ENCODE data around the gene FOXB2. TPM values are rescaled to one million over a fixed set of nuclear protein-coding genes. Genes with fewer than 3 reads are reported as not detected.

Gene FOXB2
- total RNA-seq, 4 donors from 2014 or later, result not detected

- intact Hi-C loops (cut with DNase I), result no loop called here
- Histone ChIP-seq H3K4me3 (peak overlapping the region; percentile 27 to 48 (median 34)), H3K4me1 (peaks cover 48 to 62% (median 57%) of the 10 kb centered on the region in 4 donors), H3K9me3 (no peaks in the 10 kb centered on the region), H3K36me3 (no peaks in the 10 kb centered on the region), H3K27ac (replicated peaks in 1 of 4) (no peak overlapping the region), H3K27me3 (peaks cover 23 to 100% (median 85%) of the 10 kb centered on the region in 4 donors)
- TF ChIP-seq EP300 (IDR thresholded peaks at IDR 0.05) (no peak), POLR2A (IDR thresholded peaks at IDR 0.05; ENCODE audit: low read depth) (no peak), POLR2AphosphoS5 (IDR thresholded peaks at IDR 0.05) (no peak), CTCF (IDR thresholded peaks at IDR 0.05) (no peak)
- DNase-seq (ENCODE audit: extremely low spot score), result peak; percentile 47
- 5% methylated on average over 8 of the region's 75 CpGs for WGBS
These were observed 1.2 kb downstream of the FOXB2 start for GRCh38 chr9:77020413-77021290.

- DNase-seq (ENCODE audit: extremely low spot score), result peak; percentile 57
- TF ChIP-seq POLR2A (IDR thresholded peaks at IDR 0.05; ENCODE audit: low read depth) (no peak), POLR2AphosphoS5 (IDR thresholded peaks at IDR 0.05) (peak in 1 of 2 donors; percentile 41)
- WGBS, result 9% methylated on average over 22 of the region's 22 CpGs
- H3K27ac ChIP-seq (replicated peaks in 1 of 4), result no peak overlapping the region
- H3K4me3 ChIP-seq, result peak overlapping the region in 1 of 4 donors; percentile 40
- H3K27me3 ChIP-seq, result peaks cover 23 to 98% (median 77%) of the 10 kb centered on the region in 4 donors
- no peaks in the 10 kb centered on the region for H3K9me3 ChIP-seq
- no peaks in the 10 kb centered on the region for H3K36me3 ChIP-seq
- peaks cover 40 to 55% (median 50%) of the 10 kb centered on the region in 4 donors for H3K4me1 ChIP-seq
- intact Hi-C loops (cut with DNase I), result no loop called here
These were observed 1.9 kb downstream of the FOXB2 start for GRCh38 chr9:77021291-77021894.

GRCh38 chr9:77021922-77022782 lies 2.7 kb downstream of the FOXB2 start:
- H3K9me3 ChIP-seq, result no peaks in the 10 kb centered on the region
- intact Hi-C loops (cut with DNase I), result no loop called here
- peaks cover 23 to 98% (median 70%) of the 10 kb centered on the region in 4 donors for H3K27me3 ChIP-seq
- TF ChIP-seq POLR2AphosphoS5 (IDR thresholded peaks at IDR 0.05) (no peak), POLR2A (IDR thresholded peaks at IDR 0.05; ENCODE audit: low read depth) (no peak), CTCF (IDR thresholded peaks at IDR 0.05) (no peak), EP300 (IDR thresholded peaks at IDR 0.05) (no peak)
- DNase-seq (ENCODE audit: extremely low spot score), result peak; percentile 83
- no peak overlapping the region for H3K27ac ChIP-seq (replicated peaks in 1 of 4)
- peak overlapping the region in 3 of 4 donors; percentile 7 to 23 (median 14) for H3K4me3 ChIP-seq
- peaks cover 37 to 54% (median 46%) of the 10 kb centered on the region in 4 donors for H3K4me1 ChIP-seq
- 8% methylated on average over 37 of the region's 37 CpGs for WGBS
- H3K36me3 ChIP-seq, result no peaks in the 10 kb centered on the region

- Histone ChIP-seq H3K27me3 (peaks cover 20 to 95% (median 63%) of the 10 kb centered on the region in 4 donors), H3K9me3 (no peaks in the 10 kb centered on the region), H3K27ac (replicated peaks in 1 of 4) (no peak overlapping the region), H3K4me3 (no peak overlapping the region), H3K36me3 (no peaks in the 10 kb centered on the region), H3K4me1 (peaks cover 37 to 53% (median 45%) of the 10 kb centered on the region in 4 donors)
- intact Hi-C loops (cut with DNase I), result no loop called here
- DNase-seq (ENCODE audit: extremely low spot score), result peak; percentile 86
- TF ChIP-seq CTCF (IDR thresholded peaks at IDR 0.05), result no peak
- TF ChIP-seq EP300 (IDR thresholded peaks at IDR 0.05), result no peak
- no peak for TF ChIP-seq POLR2A (IDR thresholded peaks at IDR 0.05; ENCODE audit: low read depth)
- TF ChIP-seq POLR2AphosphoS5 (IDR thresholded peaks at IDR 0.05), result no peak
- WGBS, result 14% methylated on average over 22 of the region's 43 CpGs
These were observed 3.5 kb downstream of the FOXB2 start for GRCh38 chr9:77022783-77023440.
